ENCODE data around the gene PCDHGB7.
"Not testable (repeated sequence)": the region's sequence is repeated elsewhere in the genome, so short reads cannot be mapped to it uniquely, and the experiment has no call there.

Gene PCDHGB7

GRCh38 chr5:141389153-141390042 lies 28.1 kb upstream of the PCDHGB7 start:
- Mint-ChIP-seq H3K27ac (no peak overlapping the region), H3K4me3 (no peak overlapping the region), H3K9me3 (peaks cover 48% of the 10 kb centered on the region), H3K36me3 (ENCODE audit: low read depth) (peaks cover 2% of the 10 kb centered on the region), H3K4me1 (ENCODE audit: low read depth) (no peaks in the 10 kb centered on the region), H3K27me3 (ENCODE audit: low read depth) (peaks cover 31% of the 10 kb centered on the region)

- H3K9me3 Mint-ChIP-seq, result peaks cover 45% of the 10 kb centered on the region
- H3K4me1 Mint-ChIP-seq (ENCODE audit: low read depth), result no peaks in the 10 kb centered on the region
- H3K4me3 Mint-ChIP-seq, result no peak within 1 kb of the TSS
- peaks cover 2% of the 10 kb centered on the region for H3K36me3 Mint-ChIP-seq (ENCODE audit: low read depth)
- no peak within 1 kb of the TSS for H3K27ac Mint-ChIP-seq
- peaks cover 26% of the 10 kb centered on the region for H3K27me3 Mint-ChIP-seq (ENCODE audit: low read depth)
Observed at GRCh38 chr5:141392429-141393198, 24.9 kb upstream of the PCDHGB7 start, which contains the start of gene PCDHGA8. PCDHGA8 (plus strand) TSS chr5:141392633; CDS start chr5:141392814, 181 bp downstream.

- Mint-ChIP-seq H3K9me3 (peaks cover 45% of the 10 kb centered on the region), H3K27ac (no peak overlapping the region), H3K4me3 (no peak overlapping the region), H3K36me3 (ENCODE audit: low read depth) (peaks cover 2% of the 10 kb centered on the region), H3K4me1 (ENCODE audit: low read depth) (no peaks in the 10 kb centered on the region), H3K27me3 (ENCODE audit: low read depth) (peaks cover 25% of the 10 kb centered on the region)
Observed at GRCh38 chr5:141393267-141393666, 24.2 kb upstream of the PCDHGB7 start.

- peaks cover 30% of the 10 kb centered on the region for H3K27me3 Mint-ChIP-seq (ENCODE audit: low read depth)
Observed at GRCh38 chr5:141394401-141395187, 22.9 kb upstream of the PCDHGB7 start.

GRCh38 chr5:141397756-141398551 lies 19.5 kb upstream of the PCDHGB7 start, which contains the start of gene PCDHGB5:
PCDHGB5 (plus strand) TSS chr5:141397947; CDS start chr5:141398128, 181 bp downstream.
- H3K4me3 Mint-ChIP-seq, result peak within 1 kb of the TSS; percentile 58
- H3K27ac Mint-ChIP-seq; H3K36me3 Mint-ChIP-seq (ENCODE audit: low read depth); H3K4me1 Mint-ChIP-seq (ENCODE audit: low read depth): not testable (repeated sequence)
- H3K27me3 Mint-ChIP-seq (ENCODE audit: low read depth), result peaks cover 39% of the 10 kb centered on the region
- H3K9me3 Mint-ChIP-seq, result peaks cover 29% of the 10 kb centered on the region

More at GRCh38 chr5:141394401-141395187, 22.9 kb upstream of the PCDHGB7 start:
- not testable (repeated sequence) for H3K4me1 Mint-ChIP-seq (ENCODE audit: low read depth); H3K36me3 Mint-ChIP-seq (ENCODE audit: low read depth); H3K4me3 Mint-ChIP-seq
- Mint-ChIP-seq H3K27ac (peak overlapping the region; percentile 55), H3K9me3 (peaks cover 39% of the 10 kb centered on the region)

GRCh38 chr5:141398608-141399007 lies 18.9 kb upstream of the PCDHGB7 start:
- Mint-ChIP-seq H3K27me3 (ENCODE audit: low read depth) (peaks cover 42% of the 10 kb centered on the region), H3K36me3 (ENCODE audit: low read depth) (peaks cover 3% of the 10 kb centered on the region), H3K9me3 (peaks cover 23% of the 10 kb centered on the region), H3K4me1 (ENCODE audit: low read depth) (no peaks in the 10 kb centered on the region), H3K27ac (no peak overlapping the region), H3K4me3 (no peak overlapping the region)

- Mint-ChIP-seq H3K27ac (no peak overlapping the region), H3K9me3 (peaks cover 16% of the 10 kb centered on the region), H3K4me3 (no peak overlapping the region), H3K27me3 (ENCODE audit: low read depth) (peaks cover 39% of the 10 kb centered on the region), H3K4me1 (ENCODE audit: low read depth) (no peaks in the 10 kb centered on the region), H3K36me3 (ENCODE audit: low read depth) (peaks cover 3% of the 10 kb centered on the region)
Observed at GRCh38 chr5:141399555-141400258, 17.8 kb upstream of the PCDHGB7 start.

- Mint-ChIP-seq H3K4me1 (ENCODE audit: low read depth) (no peaks in the 10 kb centered on the region), H3K27me3 (ENCODE audit: low read depth) (peaks cover 43% of the 10 kb centered on the region), H3K36me3 (ENCODE audit: low read depth) (peaks cover 3% of the 10 kb centered on the region), H3K9me3 (peaks cover 15% of the 10 kb centered on the region), H3K27ac (no peak within 1 kb of the TSS), H3K4me3 (no peak within 1 kb of the TSS)
Observed at GRCh38 chr5:141402553-141403243, 14.8 kb upstream of the PCDHGB7 start, which contains the start of gene PCDHGA9. PCDHGA9 (plus strand) TSS chr5:141402778; CDS start chr5:141402953, 175 bp downstream.

- peaks cover 5% of the 10 kb centered on the region for H3K36me3 Mint-ChIP-seq (ENCODE audit: low read depth)
- H3K4me1 Mint-ChIP-seq (ENCODE audit: low read depth), result peaks cover 2% of the 10 kb centered on the region
- H3K4me3 Mint-ChIP-seq, result no peak overlapping the region
- H3K9me3 Mint-ChIP-seq, result peaks cover 18% of the 10 kb centered on the region
- peaks cover 49% of the 10 kb centered on the region for H3K27me3 Mint-ChIP-seq (ENCODE audit: low read depth)
- H3K27ac Mint-ChIP-seq, result no peak overlapping the region
Observed at GRCh38 chr5:141403387-141403786, 14.1 kb upstream of the PCDHGB7 start.

- H3K4me1 Mint-ChIP-seq (ENCODE audit: low read depth); H3K27ac Mint-ChIP-seq: not testable (repeated sequence)
- Mint-ChIP-seq H3K27me3 (ENCODE audit: low read depth) (peaks cover 43% of the 10 kb centered on the region), H3K36me3 (ENCODE audit: low read depth) (peaks cover 13% of the 10 kb centered on the region), H3K9me3 (peaks cover 21% of the 10 kb centered on the region), H3K4me3 (peak within 1 kb of the TSS; percentile 73)
Observed at GRCh38 chr5:141407790-141408505, 9.5 kb upstream of the PCDHGB7 start, which contains the start of gene PCDHGB6. PCDHGB6 (plus strand) TSS chr5:141408021; CDS start chr5:141408203, 182 bp downstream.

- peaks cover 16% of the 10 kb centered on the region for H3K4me1 Mint-ChIP-seq (ENCODE audit: low read depth)
- H3K27me3 Mint-ChIP-seq (ENCODE audit: low read depth), result peaks cover 52% of the 10 kb centered on the region
- peak overlapping the region; percentile 52 for H3K27ac Mint-ChIP-seq
- H3K36me3 Mint-ChIP-seq (ENCODE audit: low read depth), result peaks cover 15% of the 10 kb centered on the region
- H3K4me3 Mint-ChIP-seq, result no peak overlapping the region
- H3K9me3 Mint-ChIP-seq, result peaks cover 26% of the 10 kb centered on the region
Observed at GRCh38 chr5:141409598-141410306, 7.7 kb upstream of the PCDHGB7 start.

Measured in T-helper 1 cell treated with Interleukin-12 subunit alpha and Interleukin-12 subunit beta and Interleukin-4 antibody, amounts not matched to agents 30 μg/mL and 1 μg/mL, for 36 hours (primary cell).